Measurements from ENCODE around the gene AKR1C1. TPM values are rescaled to one million over a fixed set of nuclear protein-coding genes. Genes with fewer than 3 reads are reported as not detected.
A peak's percentile ranks its signal among the peaks of the same experiment; 100 is the strongest.
"Not testable (repeated sequence)": the region's sequence is repeated elsewhere in the genome, so short reads cannot be mapped to it uniquely, and the experiment has no call there.

AKR1C1 gene
- polyA plus RNA-seq, 2 donors, result 18.5 to 97.1 TPM

DNA sequence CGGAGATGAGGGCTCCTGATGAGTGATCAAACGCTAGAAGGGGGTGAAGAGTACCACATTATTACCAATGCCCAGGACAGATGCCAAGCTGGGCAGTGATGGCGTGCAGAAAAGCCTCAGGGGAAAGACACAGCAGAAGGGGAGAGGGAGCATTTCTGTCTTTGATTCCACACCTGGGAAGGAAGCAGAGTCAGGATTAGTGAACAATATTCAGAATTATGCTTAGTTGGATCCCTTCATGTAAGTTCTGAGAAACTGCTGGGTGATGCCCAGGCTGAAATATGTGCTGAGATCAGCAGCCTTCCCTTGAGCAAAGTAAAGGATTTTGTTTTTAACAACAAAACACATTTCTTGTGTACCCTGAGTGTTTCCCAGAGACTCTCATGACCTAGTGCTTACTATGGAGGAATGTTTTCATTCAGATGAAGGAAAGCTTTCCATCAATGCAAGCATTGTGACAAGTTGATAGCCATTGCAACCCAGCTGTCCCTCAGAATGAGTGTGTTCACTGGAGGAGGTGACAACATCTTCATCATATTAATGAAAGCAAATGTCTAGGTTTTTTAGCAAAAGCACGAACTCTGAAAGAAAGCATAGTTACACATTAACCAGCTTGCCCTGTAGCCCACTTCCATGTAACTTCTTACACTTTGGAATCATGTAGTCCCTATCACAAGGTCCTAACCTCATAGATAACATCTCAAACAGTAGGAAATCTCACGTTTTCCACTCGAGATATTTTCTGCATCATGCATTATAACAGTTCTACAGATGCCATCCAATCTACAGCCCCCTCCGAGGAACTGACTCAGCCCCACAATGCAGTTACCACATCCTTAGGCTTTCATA, 23.8 kb upstream of the AKR1C1 start:
- WGBS, 2 donors, result 47 to 48% methylated on average over 7 of the region's 7 CpGs
- Histone ChIP-seq H3K36me3 (ENCODE audit: control insufficient read depth in 2 of 2, insufficient read depth in 2 of 2, low read length in 1 of 2) (no peaks in the 10 kb centered on the region), H3K4me3 (ENCODE audit: low read depth in 1 of 2, low read length in 2 of 2) (no peak overlapping the region), H3K9me3 (ENCODE audit: control insufficient read depth in 2 of 2, insufficient read depth in 1 of 2, low read depth in 1 of 2, low read length in 1 of 2) (no peaks in the 10 kb centered on the region), H3K27ac (ENCODE audit: low read depth in 2 of 2, low read length in 1 of 2) (peak overlapping the region in 1 of 2 donors; percentile 7), H3K4me1 (ENCODE audit: control insufficient read depth in 2 of 2, insufficient read depth in 2 of 2, low read length in 1 of 2) (no peaks in the 10 kb centered on the region), H3K27me3 (ENCODE audit: control insufficient read depth in 1 of 2, insufficient read depth in 2 of 2, low read length in 2 of 2) (no peaks in the 10 kb centered on the region)

GRCh38 chr10:4940073-4940428, 23.2 kb upstream of the AKR1C1 start:
- not testable (repeated sequence) for H3K4me3 ChIP-seq (ENCODE audit: low read depth in 1 of 2, low read length in 2 of 2); H3K9me3 ChIP-seq (ENCODE audit: control insufficient read depth in 2 of 2, insufficient read depth in 1 of 2, low read depth in 1 of 2, low read length in 1 of 2); H3K36me3 ChIP-seq (ENCODE audit: control insufficient read depth in 2 of 2, insufficient read depth in 2 of 2, low read length in 1 of 2); H3K27me3 ChIP-seq (ENCODE audit: control insufficient read depth in 1 of 2, insufficient read depth in 2 of 2, low read length in 2 of 2); H3K4me1 ChIP-seq (ENCODE audit: control insufficient read depth in 2 of 2, insufficient read depth in 2 of 2, low read length in 1 of 2)
- H3K27ac ChIP-seq (ENCODE audit: low read depth in 2 of 2, low read length in 1 of 2), result peak overlapping the region in 1 of 2 donors; percentile 22
- WGBS, 2 donors, result 43 to 58% methylated on average over 5 to 6 of the region's 6 CpGs

DNA sequence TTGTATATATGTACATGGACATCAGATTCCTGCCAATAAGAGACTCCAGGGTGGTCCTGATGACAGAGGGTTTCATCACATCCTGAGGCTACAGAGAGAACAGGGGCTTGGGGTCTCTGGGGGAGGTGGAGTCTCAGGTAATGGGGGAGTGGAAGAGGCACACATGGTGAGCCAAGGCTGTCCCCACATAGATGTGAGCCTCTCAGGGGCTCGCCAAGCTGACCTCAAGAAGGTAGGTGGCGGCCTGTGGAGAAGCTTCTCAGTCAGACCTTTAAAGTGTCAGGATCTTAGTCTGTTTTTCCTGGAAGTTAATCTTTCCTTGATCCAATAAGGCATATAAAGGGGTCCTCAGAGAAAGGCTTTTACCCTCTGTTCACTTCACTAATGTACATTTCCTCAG, 22.3 kb upstream of the AKR1C1 start:
- H3K27ac ChIP-seq (ENCODE audit: low read depth in 2 of 2, low read length in 1 of 2), result peak overlapping the region in 1 of 2 donors; percentile 13
- not testable (repeated sequence) for H3K9me3 ChIP-seq (ENCODE audit: control insufficient read depth in 2 of 2, insufficient read depth in 1 of 2, low read depth in 1 of 2, low read length in 1 of 2); H3K4me3 ChIP-seq (ENCODE audit: low read depth in 1 of 2, low read length in 2 of 2); H3K4me1 ChIP-seq (ENCODE audit: control insufficient read depth in 2 of 2, insufficient read depth in 2 of 2, low read length in 1 of 2); H3K27me3 ChIP-seq (ENCODE audit: control insufficient read depth in 1 of 2, insufficient read depth in 2 of 2, low read length in 2 of 2); H3K36me3 ChIP-seq (ENCODE audit: control insufficient read depth in 2 of 2, insufficient read depth in 2 of 2, low read length in 1 of 2)
- WGBS, 2 donors, result 97 to 98% methylated on average over 2 of the region's 2 CpGs

DNA sequence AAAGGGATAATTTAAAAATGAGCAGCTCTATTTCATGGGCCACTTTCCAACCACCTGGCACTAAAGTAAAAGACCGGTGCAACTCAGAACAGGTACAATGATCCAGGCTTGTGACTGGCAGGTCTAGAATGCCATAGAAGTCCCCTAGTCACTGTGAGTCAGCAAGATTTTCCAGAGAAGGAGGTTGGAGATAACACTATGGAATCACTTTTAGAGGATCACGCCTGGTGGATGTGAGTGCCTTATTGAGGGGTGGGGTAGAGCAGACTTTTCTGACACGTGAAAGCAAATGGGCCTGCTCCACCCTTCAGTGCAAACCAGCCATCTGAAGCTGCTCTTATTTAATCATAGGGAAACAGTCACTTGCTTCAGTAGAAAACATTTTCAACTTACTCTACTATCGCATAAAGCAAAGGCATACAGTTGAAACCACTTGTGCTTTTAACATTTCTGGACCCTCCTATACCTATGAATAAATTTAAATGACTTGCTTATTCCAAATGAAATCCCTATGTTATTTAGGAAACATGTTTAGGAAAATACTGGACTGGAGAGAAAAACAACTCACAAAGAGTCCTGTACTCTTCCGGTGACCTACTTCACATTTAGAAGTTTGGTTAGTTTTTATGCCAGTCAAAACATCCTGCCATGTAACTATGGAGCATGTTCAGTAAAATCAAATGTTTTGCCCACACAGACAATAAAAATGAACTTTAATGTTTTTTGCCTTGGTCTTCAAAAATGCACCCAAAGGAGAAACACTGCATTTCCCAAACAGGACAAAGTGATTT, 21.5 kb upstream of the AKR1C1 start:
- Histone ChIP-seq H3K36me3 (ENCODE audit: control insufficient read depth in 2 of 2, insufficient read depth in 2 of 2, low read length in 1 of 2) (no peaks in the 10 kb centered on the region), H3K9me3 (ENCODE audit: control insufficient read depth in 2 of 2, insufficient read depth in 1 of 2, low read depth in 1 of 2, low read length in 1 of 2) (no peaks in the 10 kb centered on the region), H3K27ac (ENCODE audit: low read depth in 2 of 2, low read length in 1 of 2) (peak overlapping the region; percentile 36 to 49), H3K27me3 (ENCODE audit: control insufficient read depth in 1 of 2, insufficient read depth in 2 of 2, low read length in 2 of 2) (no peaks in the 10 kb centered on the region), H3K4me3 (ENCODE audit: low read depth in 1 of 2, low read length in 2 of 2) (no peak overlapping the region), H3K4me1 (ENCODE audit: control insufficient read depth in 2 of 2, insufficient read depth in 2 of 2, low read length in 1 of 2) (no peaks in the 10 kb centered on the region)
- WGBS, 2 donors, result 55 to 70% methylated on average over 5 of the region's 5 CpGs

- 55 to 58% methylated on average over 2 of the region's 2 CpGs for WGBS, 2 donors
- not testable (repeated sequence) for H3K9me3 ChIP-seq (ENCODE audit: control insufficient read depth in 2 of 2, insufficient read depth in 1 of 2, low read depth in 1 of 2, low read length in 1 of 2); H3K4me1 ChIP-seq (ENCODE audit: control insufficient read depth in 2 of 2, insufficient read depth in 2 of 2, low read length in 1 of 2); H3K27me3 ChIP-seq (ENCODE audit: control insufficient read depth in 1 of 2, insufficient read depth in 2 of 2, low read length in 2 of 2); H3K27ac ChIP-seq (ENCODE audit: low read depth in 2 of 2, low read length in 1 of 2); H3K36me3 ChIP-seq (ENCODE audit: control insufficient read depth in 2 of 2, insufficient read depth in 2 of 2, low read length in 1 of 2); H3K4me3 ChIP-seq (ENCODE audit: low read depth in 1 of 2, low read length in 2 of 2)
Observed at GRCh38 chr10:4942931-4943330, 20.3 kb upstream of the AKR1C1 start.

GRCh38 chr10:4943416-4943815, 19.8 kb upstream of the AKR1C1 start:
- not testable (repeated sequence) for H3K4me3 ChIP-seq (ENCODE audit: low read depth in 1 of 2, low read length in 2 of 2); H3K36me3 ChIP-seq (ENCODE audit: control insufficient read depth in 2 of 2, insufficient read depth in 2 of 2, low read length in 1 of 2); H3K4me1 ChIP-seq (ENCODE audit: control insufficient read depth in 2 of 2, insufficient read depth in 2 of 2, low read length in 1 of 2); H3K9me3 ChIP-seq (ENCODE audit: control insufficient read depth in 2 of 2, insufficient read depth in 1 of 2, low read depth in 1 of 2, low read length in 1 of 2); H3K27ac ChIP-seq (ENCODE audit: low read depth in 2 of 2, low read length in 1 of 2); H3K27me3 ChIP-seq (ENCODE audit: control insufficient read depth in 1 of 2, insufficient read depth in 2 of 2, low read length in 2 of 2)

- Histone ChIP-seq H3K27ac (ENCODE audit: low read depth in 2 of 2, low read length in 1 of 2) (peak overlapping the region in 1 of 2 donors; percentile 10), H3K27me3 (ENCODE audit: control insufficient read depth in 1 of 2, insufficient read depth in 2 of 2, low read length in 2 of 2) (no peaks in the 10 kb centered on the region), H3K4me1 (ENCODE audit: control insufficient read depth in 2 of 2, insufficient read depth in 2 of 2, low read length in 1 of 2) (peaks cover 0 to 2% of the 10 kb centered on the region in 2 donors), H3K36me3 (ENCODE audit: control insufficient read depth in 2 of 2, insufficient read depth in 2 of 2, low read length in 1 of 2) (no peaks in the 10 kb centered on the region), H3K4me3 (ENCODE audit: low read depth in 1 of 2, low read length in 2 of 2) (no peak overlapping the region), H3K9me3 (ENCODE audit: control insufficient read depth in 2 of 2, insufficient read depth in 1 of 2, low read depth in 1 of 2, low read length in 1 of 2) (no peaks in the 10 kb centered on the region)
- 62 to 77% methylated on average over 2 of the region's 2 CpGs for WGBS, 2 donors
Observed at GRCh38 chr10:4943821-4944220, 19.4 kb upstream of the AKR1C1 start.

DNA sequence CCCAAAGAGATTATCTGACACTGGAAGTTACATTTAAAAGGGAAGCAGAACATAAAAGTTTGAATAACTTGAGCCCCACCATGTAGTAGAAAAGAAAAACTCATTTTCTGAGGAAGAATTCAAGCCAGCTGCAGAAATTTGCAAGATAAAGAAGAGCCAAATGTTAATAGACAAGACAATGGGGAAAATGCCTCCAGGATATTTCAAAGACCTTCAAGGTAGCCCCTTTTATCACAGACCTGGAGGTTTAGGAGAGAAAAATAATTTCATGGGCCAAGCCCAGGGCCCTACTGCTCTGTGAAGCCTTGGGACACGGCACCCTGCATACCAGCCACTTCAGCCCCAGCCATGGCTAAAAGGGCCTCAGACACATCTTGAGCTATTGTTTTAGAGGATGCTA, 18.4 kb upstream of the AKR1C1 start:
- Histone ChIP-seq H3K27me3 (ENCODE audit: control insufficient read depth in 1 of 2, insufficient read depth in 2 of 2, low read length in 2 of 2) (no peaks in the 10 kb centered on the region), H3K36me3 (ENCODE audit: control insufficient read depth in 2 of 2, insufficient read depth in 2 of 2, low read length in 1 of 2) (no peaks in the 10 kb centered on the region), H3K9me3 (ENCODE audit: control insufficient read depth in 2 of 2, insufficient read depth in 1 of 2, low read depth in 1 of 2, low read length in 1 of 2) (no peaks in the 10 kb centered on the region), H3K4me3 (ENCODE audit: low read depth in 1 of 2, low read length in 2 of 2) (no peak overlapping the region), H3K27ac (ENCODE audit: low read depth in 2 of 2, low read length in 1 of 2) (no peak overlapping the region), H3K4me1 (ENCODE audit: control insufficient read depth in 2 of 2, insufficient read depth in 2 of 2, low read length in 1 of 2) (peaks cover 0 to 2% of the 10 kb centered on the region in 2 donors)
- 97 to 100% methylated on average over 1 of the region's 1 CpG for WGBS, 2 donors

DNA sequence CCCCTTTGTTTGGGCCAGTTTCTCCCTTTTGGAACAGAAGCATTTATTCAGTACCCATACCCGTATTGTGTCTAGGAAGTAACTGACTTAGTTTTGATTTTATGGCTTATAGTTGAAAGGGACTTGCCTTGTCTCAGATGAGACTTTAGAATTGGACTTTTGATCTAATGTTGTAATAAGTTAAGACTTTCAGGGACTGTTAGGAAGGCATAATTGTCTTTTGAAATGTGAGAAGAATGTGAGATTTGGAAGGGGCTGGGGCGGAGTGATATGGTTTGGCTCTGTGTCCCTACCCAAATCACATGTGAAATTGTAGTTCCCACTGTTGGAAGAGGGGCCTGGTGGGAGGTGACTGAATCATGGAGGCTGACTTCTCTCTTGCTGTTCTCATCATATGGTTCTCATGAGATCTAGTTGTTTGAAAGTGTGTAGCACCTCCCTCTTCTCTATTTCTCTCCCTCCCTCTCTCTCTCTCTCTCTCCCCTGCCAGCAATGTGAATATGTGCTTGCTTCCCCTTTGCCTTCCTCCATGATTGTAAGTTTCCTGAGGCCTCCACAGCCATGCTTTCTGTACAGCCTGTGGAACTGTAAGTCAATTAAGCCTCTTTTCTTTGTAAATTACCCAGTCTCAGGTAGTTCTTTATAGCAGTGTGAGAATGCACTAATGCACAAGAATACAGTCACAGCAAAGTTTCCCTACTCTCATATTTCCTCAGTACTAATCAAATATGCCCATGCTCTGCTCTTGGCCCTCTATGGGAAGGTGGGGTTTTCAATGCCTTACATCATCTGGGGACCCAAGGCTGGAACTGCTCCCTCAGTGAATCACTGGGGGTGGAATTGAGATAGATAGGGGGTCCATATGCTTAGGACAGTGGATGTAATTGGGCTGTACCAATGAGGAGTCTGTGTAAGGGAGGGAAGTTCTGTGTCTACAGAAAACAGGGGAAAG, 17.2 kb upstream of the AKR1C1 start:
- 86 to 93% methylated on average over 2 of the region's 2 CpGs for WGBS, 2 donors
- H3K27ac ChIP-seq (ENCODE audit: low read depth in 2 of 2, low read length in 1 of 2), result peak overlapping the region; percentile 4 to 54

More for the DNA sequence above, 17.2 kb upstream of the AKR1C1 start:
- H3K4me3 ChIP-seq (ENCODE audit: low read depth in 1 of 2, low read length in 2 of 2), result no peak overlapping the region
- no peaks in the 10 kb centered on the region for H3K9me3 ChIP-seq (ENCODE audit: control insufficient read depth in 2 of 2, insufficient read depth in 1 of 2, low read depth in 1 of 2, low read length in 1 of 2)
- H3K36me3 ChIP-seq (ENCODE audit: control insufficient read depth in 2 of 2, insufficient read depth in 2 of 2, low read length in 1 of 2), result no peaks in the 10 kb centered on the region
- H3K4me1 ChIP-seq (ENCODE audit: control insufficient read depth in 2 of 2, insufficient read depth in 2 of 2, low read length in 1 of 2), result peaks cover 0 to 2% of the 10 kb centered on the region in 2 donors
- no peaks in the 10 kb centered on the region for H3K27me3 ChIP-seq (ENCODE audit: control insufficient read depth in 1 of 2, insufficient read depth in 2 of 2, low read length in 2 of 2)
